SK-N-MC (cell line): Measurements from ENCODE around the gene AHDC1.

Experiments
- DNase-seq: peaks from one replicate; pipeline ENCODE4 v3.0.0-alpha.2; 2011; ENCODE audit warnings: low read depth, low spot score
- H3K27ac ChIP-seq: fragments of 200-600 bp; sonication (generic); 2 replicates; pipeline ENCODE4 v1.5.1; 2016; ENCODE audit warnings: mixed run types
- H3K36me3 ChIP-seq: fragments of 200-600 bp; sonication (generic); 2 replicates; pipeline ENCODE4 v1.6.1; 2017; ENCODE audit warnings: antibody characterized with exemption, low read length, mixed read lengths; ENCODE audit not compliant: insufficient read depth
- H3K4me3 ChIP-seq: fragments of 200-600 bp; sonication (generic); 2 replicates; pipeline ENCODE4 v1.5.1; 2016
- H3K9ac ChIP-seq: fragments of 200-600 bp; sonication (generic); 2 replicates; pipeline ENCODE4 v1.8.0; 2017; ENCODE audit warnings: mixed run types, mixed read lengths; ENCODE audit not compliant: insufficient read length
- H3K9me3 ChIP-seq: fragments of 200-600 bp; sonication (generic); 2 replicates; pipeline ENCODE4 v1.6.1; 2017; ENCODE audit warnings: low read depth, mild to moderate bottlenecking, antibody characterized with exemption, low read length, moderate library complexity, mixed read lengths
- EZH2 ChIP-seq: fragments of 200-600 bp; sonication (generic); IDR thresholded peaks from one replicate; pipeline ENCODE4 v1.6.1; 2017; ENCODE audit warnings: antibody characterized with exemption
- FOXP2 ChIP-seq: optimal IDR thresholded peaks from 2 replicates; pipeline ENCODE3; 2011; ENCODE audit warnings: mild to moderate bottlenecking, moderate library complexity; ENCODE audit not compliant: insufficient read depth; ENCODE audit errors: extremely low read length, control extremely low read depth
- POLR2AphosphoS5 ChIP-seq: IDR thresholded peaks from 2 replicates; pipeline ENCODE4 v1.6.1; 2012; ENCODE audit warnings: mild to moderate bottlenecking, low read depth, low read length, borderline replicate concordance

The AHDC1 gene

GRCh38 chr1:27549807-27550408 lies 54.0 kb downstream of the AHDC1 start:
- no peak overlapping the region for H3K4me3 ChIP-seq
- H3K27ac ChIP-seq, result no peak overlapping the region
- no peak overlapping the region for H3K9ac ChIP-seq
- TF ChIP-seq EZH2 (no peak), POLR2AphosphoS5 (no peak)
- H3K36me3 ChIP-seq, result peaks cover 14% of the 10 kb centered on the region; the same call in 1 of the 2 replicates
- DNase-seq, result no peak
- no peaks in the 10 kb centered on the region for H3K9me3 ChIP-seq

GRCh38 chr1:27548858-27549719 lies 54.9 kb downstream of the AHDC1 start:
- Histone ChIP-seq H3K9me3 (no peaks in the 10 kb centered on the region), H3K36me3 (peaks cover 14% of the 10 kb centered on the region; the same call in 1 of the 2 replicates), H3K27ac (no peak overlapping the region), H3K9ac (no peak overlapping the region), H3K4me3 (no peak overlapping the region)
- no peak for DNase-seq
- TF ChIP-seq POLR2AphosphoS5, result no peak
- no peak for TF ChIP-seq FOXP2
- no peak for TF ChIP-seq EZH2

- H3K36me3 ChIP-seq, result peaks cover 14% of the 10 kb centered on the region; the same call in 1 of the 2 replicates
- no peak for TF ChIP-seq POLR2AphosphoS5
- TF ChIP-seq EZH2, result no peak
- TF ChIP-seq FOXP2, result no peak
- no peak overlapping the region for H3K4me3 ChIP-seq
- DNase-seq, result no peak
- H3K27ac ChIP-seq, result no peak overlapping the region
- no peaks in the 10 kb centered on the region for H3K9me3 ChIP-seq
- H3K9ac ChIP-seq, result no peak overlapping the region
These were observed 55.6 kb downstream of the AHDC1 start for GRCh38 chr1:27548136-27548853.

- DNase-seq, result no peak
These were observed 56.5 kb downstream of the AHDC1 start for GRCh38 chr1:27547220-27548116.

GRCh38 chr1:27545876-27546275 lies 58.1 kb downstream of the AHDC1 start:
- Histone ChIP-seq H3K27ac (no peak overlapping the region), H3K36me3 (peaks cover 7% of the 10 kb centered on the region; the same call in 1 of the 2 replicates), H3K9ac (no peak overlapping the region), H3K9me3 (no peaks in the 10 kb centered on the region), H3K4me3 (no peak overlapping the region)
- no peak for DNase-seq
- TF ChIP-seq EZH2 (no peak), POLR2AphosphoS5 (no peak), FOXP2 (no peak)

More at GRCh38 chr1:27547220-27548116, 56.5 kb downstream of the AHDC1 start:
- Histone ChIP-seq H3K27ac (no peak overlapping the region), H3K9me3 (no peaks in the 10 kb centered on the region), H3K9ac (no peak overlapping the region), H3K4me3 (no peak overlapping the region), H3K36me3 (peaks cover 14% of the 10 kb centered on the region; the same call in 1 of the 2 replicates)
- TF ChIP-seq POLR2AphosphoS5 (no peak), EZH2 (no peak)

- Histone ChIP-seq H3K27ac (no peak overlapping the region), H3K4me3 (no peak overlapping the region), H3K9me3 (no peaks in the 10 kb centered on the region), H3K9ac (no peak overlapping the region), H3K36me3 (peaks cover 5% of the 10 kb centered on the region; the same call in 1 of the 2 replicates)
- TF ChIP-seq EZH2 (no peak), POLR2AphosphoS5 (no peak), FOXP2 (no peak)
- DNase-seq, result no peak
These were observed 58.7 kb downstream of the AHDC1 start for GRCh38 chr1:27545271-27545670.

- no peak overlapping the region for H3K9ac ChIP-seq
- no peak overlapping the region for H3K27ac ChIP-seq
- peaks cover 2% of the 10 kb centered on the region; the same call in 1 of the 2 replicates for H3K36me3 ChIP-seq
- H3K4me3 ChIP-seq, result no peak overlapping the region
- H3K9me3 ChIP-seq, result no peaks in the 10 kb centered on the region
- no peak for DNase-seq
- TF ChIP-seq POLR2AphosphoS5 (no peak), FOXP2 (no peak), EZH2 (no peak)
These were observed 59.1 kb downstream of the AHDC1 start for GRCh38 chr1:27544834-27545233.

GRCh38 chr1:27543284-27543683 lies 60.7 kb downstream of the AHDC1 start:
- Histone ChIP-seq H3K9me3 (no peaks in the 10 kb centered on the region), H3K36me3 (no peaks in the 10 kb centered on the region; the same call in 1 of the 2 replicates), H3K4me3 (no peak overlapping the region), H3K27ac (no peak overlapping the region), H3K9ac (no peak overlapping the region)
- DNase-seq, result no peak
- TF ChIP-seq FOXP2, result no peak
- no peak for TF ChIP-seq EZH2
- no peak for TF ChIP-seq POLR2AphosphoS5
